ENCODE data around the gene MCM9.

DNA sequence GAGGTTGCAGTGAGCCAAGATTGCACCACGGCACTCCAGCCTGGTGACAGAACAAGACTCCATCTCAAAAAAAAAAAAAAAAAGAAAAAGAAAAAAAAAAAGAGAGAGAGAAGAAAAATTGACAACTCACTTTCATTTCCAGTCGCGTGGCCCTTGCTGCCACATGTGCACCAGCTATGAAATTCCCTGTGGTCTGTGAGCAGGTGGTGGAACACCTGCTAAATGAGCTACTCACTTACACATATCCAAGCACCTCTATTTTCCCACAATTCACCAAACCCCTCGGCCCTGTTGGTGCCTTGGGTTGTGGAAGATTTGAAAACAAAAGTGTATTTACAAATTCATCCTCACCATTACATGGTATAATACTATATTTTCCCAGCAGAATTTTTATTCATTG lies 146.3 kb downstream of the MCM9 start:
- TF ChIP-seq, protein P1, sequence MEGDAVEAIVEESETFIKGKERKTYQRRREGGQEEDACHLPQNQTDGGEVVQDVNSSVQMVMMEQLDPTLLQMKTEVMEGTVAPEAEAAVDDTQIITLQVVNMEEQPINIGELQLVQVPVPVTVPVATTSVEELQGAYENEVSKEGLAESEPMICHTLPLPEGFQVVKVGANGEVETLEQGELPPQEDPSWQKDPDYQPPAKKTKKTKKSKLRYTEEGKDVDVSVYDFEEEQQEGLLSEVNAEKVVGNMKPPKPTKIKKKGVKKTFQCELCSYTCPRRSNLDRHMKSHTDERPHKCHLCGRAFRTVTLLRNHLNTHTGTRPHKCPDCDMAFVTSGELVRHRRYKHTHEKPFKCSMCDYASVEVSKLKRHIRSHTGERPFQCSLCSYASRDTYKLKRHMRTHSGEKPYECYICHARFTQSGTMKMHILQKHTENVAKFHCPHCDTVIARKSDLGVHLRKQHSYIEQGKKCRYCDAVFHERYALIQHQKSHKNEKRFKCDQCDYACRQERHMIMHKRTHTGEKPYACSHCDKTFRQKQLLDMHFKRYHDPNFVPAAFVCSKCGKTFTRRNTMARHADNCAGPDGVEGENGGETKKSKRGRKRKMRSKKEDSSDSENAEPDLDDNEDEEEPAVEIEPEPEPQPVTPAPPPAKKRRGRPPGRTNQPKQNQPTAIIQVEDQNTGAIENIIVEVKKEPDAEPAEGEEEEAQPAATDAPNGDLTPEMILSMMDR (IDR thresholded peaks at IDR 0.05), result no peak
- no peak for TF ChIP-seq POLR2A (IDR thresholded peaks at IDR 0.05)

Measured in right lobe of liver (tissue), 4 donors.